Measurements from ENCODE around the gene UMAD1. TPM values are rescaled to one million over a fixed set of nuclear protein-coding genes. Genes with fewer than 3 reads are reported as not detected.

UMAD1 gene
- total and polyA plus RNA-seq, 2 of the 13 experiments (the other 11 are each of a cell fraction or from before 2014, with no cell fraction given) = 16.8 to 17.6 TPM

- Histone ChIP-seq H3K79me2 (ENCODE audit: insufficient read depth, low read length) (no peaks in the 10 kb centered on the region), H3K4me3 (replicated peaks in 1 of 3; ENCODE audit: insufficient read depth in 1 of 3, low read depth in 2 of 3, low read length in 3 of 3) (no peak overlapping the region), H3K36me3 (replicated peaks in 1 of 2; ENCODE audit: control insufficient read depth in 1 of 2, insufficient read depth in 2 of 2, low read length in 2 of 2) (no peaks in the 10 kb centered on the region), H2AFZ (ENCODE audit: low read length) (no peak overlapping the region), H3K4me1 (ENCODE audit: insufficient read depth, low read length) (peaks cover 18% of the 10 kb centered on the region), H3K9ac (ENCODE audit: insufficient read depth, low read depth, low read length) (no peak overlapping the region), H3K4me2 (ENCODE audit: low read depth, low read length) (no peak overlapping the region), H4K20me1 (ENCODE audit: insufficient read depth, low read length) (no peaks in the 10 kb centered on the region), H3K9me3 (ENCODE audit: low read length) (no peaks in the 10 kb centered on the region), H3K27ac (ENCODE audit: extremely low read length, insufficient read depth, low read length) (no peak overlapping the region), H3K27me3 (ENCODE audit: control insufficient read depth in 1 of 2, insufficient read depth in 2 of 2, low read length in 2 of 2) (no peaks in the 10 kb centered on the region)
- ChIA-PET POLR2A (interaction anchor here (0.6 to 1.3 kb wide), 4 partner anchors 36 to 199 kb away, joined by 3 to 4 read pairs (median 4); no protein-coding TSS in a partner anchor), CTCF (ENCODE audit: low intra/inter-chr PET ratio, low total read pairs) (no interaction called here)
- peak; percentile 30 for FAIRE-seq
- in situ Hi-C loops (cut with HindIII; ENCODE audit: extremely low pct_ligation_motif_present, low pct_unique_long_range_greater_than_20kb) (no loop called here), intact Hi-C loops (cut with micrococcal nuclease; ENCODE audit: unreplicated experiment) (no loop called here)
- WGBS (ENCODE audit: low lambda C conversion rate) = 32% methylated on average over 3 of the region's 3 CpGs
- TF ChIP-seq PPARG (CRISPR knock-in tag; conservative IDR thresholded peaks at IDR 0.05) (no peak), FOXA3 (CRISPR knock-in tag; IDR thresholded peaks at IDR 0.05) (peak; percentile 66), GATAD2A (CRISPR knock-in tag; IDR thresholded peaks at IDR 0.05) (peak; percentile 75), SKI (IDR thresholded peaks at IDR 0.05; ENCODE audit: partially characterized antibody) (peak; percentile 11), FOSL2 (CRISPR knock-in tag; IDR thresholded peaks at IDR 0.05) (peak; percentile 38), ONECUT2 (CRISPR knock-in tag; IDR thresholded peaks at IDR 0.05) (peak; percentile 90), ARID5B (CRISPR knock-in tag; IDR thresholded peaks at IDR 0.05) (peak; percentile 66), FOXO1 (CRISPR knock-in tag; IDR thresholded peaks at IDR 0.05) (0 out of 2 replicates have a peak, but pooled peaks have one; percentile 38), CREB1 (IDR thresholded peaks at IDR 0.05) (no peak), CREB1 (CRISPR knock-in tag; IDR thresholded peaks at IDR 0.05) (peak; percentile 42), PAXIP1 (CRISPR knock-in tag; conservative IDR thresholded peaks at IDR 0.05) (peak; percentile 36; the same call in 1 of the 2 replicates), ZNF230 (CRISPR knock-in tag; IDR thresholded peaks at IDR 0.05) (no peak), RARA (CRISPR knock-in tag; IDR thresholded peaks at IDR 0.05) (peak; percentile 76), FOXA1 (IDR thresholded peaks at IDR 0.05) (no peak), FOXA1 (CRISPR knock-in tag; IDR thresholded peaks at IDR 0.05) (0 out of 2 replicates have a peak, but pooled peaks have one; percentile 25), ZNF552 (CRISPR knock-in tag; IDR thresholded peaks at IDR 0.05; ENCODE audit: borderline replicate concordance) (no peak), GZF1 (CRISPR knock-in tag; IDR thresholded peaks at IDR 0.05) (no peak), KAT2B (IDR thresholded peaks at IDR 0.05; ENCODE audit: borderline replicate concordance, low read depth, low read length) (0 out of 2 replicates have a peak, but pooled peaks have one; percentile 21), BCL6 (CRISPR knock-in tag; IDR thresholded peaks at IDR 0.05) (peak; percentile 99), FOXK1 (CRISPR knock-in tag; IDR thresholded peaks at IDR 0.05; ENCODE audit: borderline replicate concordance, low read depth) (peak; percentile 74; the same call in 1 of the 2 replicates), CBX5 (CRISPR knock-in tag; IDR thresholded peaks at IDR 0.05; ENCODE audit: borderline replicate concordance) (no peak)
- BruUV-seq (replicated peaks) = no TSS peak
- ATAC-seq = peak; percentile 90
- DNase-seq (ENCODE audit: low spot score) = peak; percentile 43
Measured at GRCh38 chr7:7696458-7697119, 56.0 kb downstream of the UMAD1 start.
